A549 (cell line): ENCODE measurements around the gene CLNS1A. TPM values are rescaled to one million over a fixed set of nuclear protein-coding genes. Genes with fewer than 3 reads are reported as not detected.
A peak's percentile ranks its signal among the peaks of the same experiment; 100 is the strongest.
"Not testable (repeated sequence)": the region's sequence is repeated elsewhere in the genome, so short reads cannot be mapped to it uniquely, and the experiment has no call there.

Experiments used
- ATAC-seq, 2 experiments: fragments of 200-7000 bp in 1 of 2; fragments of >200 bp in 1 of 2; cut with Nextera tagmentation in 1 of 2; cut with Tn5 transposase in 1 of 2; 3 replicates each; pipeline versions ENCODE4 v1.8.0 to v1.9.1; 2018 to 2020; ENCODE audit warnings: mild to moderate bottlenecking in 1 of 2, moderate library complexity in 1 of 2
- CTCF ChIA-PET: fragments of 300-600 bp; sonication (Branson Sonifier 250); formaldehyde crosslinking; extraction: SDS; loops from one replicate; lab custom pipeline; 2021; ENCODE audit warnings: antibody characterized with exemption, inconsistent platforms; lab: Yijun Ruan, JAX
- POLR2A ChIA-PET: fragments of 350-600 bp; formaldehyde crosslinking; extraction: SDS; loops from one replicate; lab custom pipeline; 2021; ENCODE audit warnings: antibody characterized with exemption, inconsistent platforms; lab: Yijun Ruan, JAX
- DNase-seq, 2 experiments: peaks; one replicate each; pipeline versions ENCODE4 v3.0.0 to v3.0.0-alpha.2; 2011 to 2016; ENCODE audit warnings: low read depth in 1 of 2, low spot score in 1 of 2
- FAIRE-seq: peaks from 2 replicates; lab custom pipeline; 2011; peaks lifted over from hg19 to GRCh38; lab: Jason Lieb, UNC
- H3K27ac ChIP-seq, 2 experiments: fragments of >200 bp; sonication (Bioruptor Twin); formaldehyde crosslinking; 3 replicates each; pipeline ENCODE4 v1.5.1; 2016 to 2017
- H3K4me1 ChIP-seq: fragments of >200 bp; sonication (Bioruptor Twin); formaldehyde crosslinking; 3 replicates; pipeline ENCODE4 v1.6.1; 2016
- H3K4me2 ChIP-seq: fragments of >200 bp; sonication (Bioruptor Twin); formaldehyde crosslinking; 3 replicates; pipeline ENCODE4 v1.6.1; 2016
- H3K4me3 ChIP-seq: fragments of >200 bp; sonication (Bioruptor Twin); formaldehyde crosslinking; 3 replicates; pipeline ENCODE4 v1.5.1; 2016
- H3K9me3 ChIP-seq: fragments of >200 bp; sonication (Bioruptor Twin); formaldehyde crosslinking; 3 replicates; pipeline ENCODE4 v1.6.1; 2016
- ATOH8 ChIP-seq: fragments of 250-450 bp; sonication (Bioruptor Pico); IDR thresholded peaks from 2 replicates; pipeline ENCODE4 v1.5.0; 2020; ENCODE audit warnings: low read depth, mild to moderate bottlenecking, moderate library complexity
- CHD2 ChIP-seq: fragments of 150-350 bp; IDR thresholded peaks from 2 replicates; pipeline ENCODE4 v1.6.1; 2014; ENCODE audit warnings: low read length; ENCODE audit not compliant: partially characterized antibody
- CHD4 ChIP-seq: fragments of 200-600 bp; sonication (generic); IDR thresholded peaks from 2 replicates; pipeline ENCODE4 v1.6.1; 2016; ENCODE audit warnings: antibody characterized with exemption, mild to moderate bottlenecking, borderline replicate concordance
- EHF ChIP-seq: fragments of 250-450 bp; sonication (Bioruptor Pico); IDR thresholded peaks from 2 replicates; pipeline ENCODE4 v1.5.0; 2020; ENCODE audit warnings: mild to moderate bottlenecking
- EHMT2 ChIP-seq: fragments of 200-600 bp; sonication (generic); IDR thresholded peaks from 2 replicates; pipeline ENCODE4 v1.6.1; 2016; ENCODE audit warnings: antibody characterized with exemption, low read depth, mild to moderate bottlenecking, moderate library complexity
- ELK1 ChIP-seq: fragments of 150-350 bp; IDR thresholded peaks from 2 replicates; pipeline ENCODE4 v1.6.1; 2014; ENCODE audit warnings: low read depth, mild to moderate bottlenecking, low read length
- FOXS1 ChIP-seq: fragments of 250-450 bp; sonication (Bioruptor Pico); IDR thresholded peaks from 2 replicates; pipeline ENCODE4 v1.5.0; 2020; ENCODE audit warnings: mild to moderate bottlenecking, moderate library complexity
- GATA3 ChIP-seq: IDR thresholded peaks from 2 replicates; pipeline ENCODE4 v1.6.1; 2012; ENCODE audit warnings: borderline replicate concordance
- HOXA7 ChIP-seq: fragments of 250-450 bp; sonication (Bioruptor Pico); IDR thresholded peaks from 2 replicates; pipeline ENCODE4 v1.5.0; 2020; ENCODE audit warnings: mild to moderate bottlenecking, moderate library complexity
- JUN ChIP-seq, 2 experiments: fragments of >200 bp; sonication (Bioruptor Twin); formaldehyde crosslinking; IDR thresholded peaks; 2 replicates in 1 of 2; 3 replicates in 1 of 2; pipeline ENCODE4 v1.6.1; 2016 to 2017
- KDM1A ChIP-seq: fragments of 200-600 bp; sonication (generic); IDR thresholded peaks from 2 replicates; pipeline ENCODE4 v1.6.1; 2016; ENCODE audit warnings: low read depth, mild to moderate bottlenecking
- MAFK ChIP-seq: fragments of 450-650 bp; IDR thresholded peaks from 2 replicates; pipeline ENCODE4 v1.6.1; 2014; ENCODE audit not compliant: partially characterized antibody
- MAX ChIP-seq: IDR thresholded peaks from 2 replicates; pipeline ENCODE4 v1.6.1; 2012
- PBX3 ChIP-seq: IDR thresholded peaks from 2 replicates; pipeline ENCODE4 v1.6.1; 2012
- POLR2A ChIP-seq: IDR thresholded peaks from 2 replicates; pipeline ENCODE4 v1.6.1; 2012; ENCODE audit warnings: mild to moderate bottlenecking, low read length
- RAD21 ChIP-seq, 2 experiments: fragments of >200 bp in 1 of 2; sonication (Bioruptor Twin) in 1 of 2; formaldehyde crosslinking in 1 of 2; IDR thresholded peaks in 1 of 2; conservative IDR thresholded peaks in 1 of 2; 2 replicates in 1 of 2; 3 replicates in 1 of 2; pipeline ENCODE4 v1.6.1; 2012 to 2018; ENCODE audit warnings: inconsistent platforms in 1 of 2
- RARB ChIP-seq: fragments of 250-450 bp; sonication (Bioruptor Pico); IDR thresholded peaks from 2 replicates; pipeline ENCODE4 v1.8.0; 2021; ENCODE audit warnings: mild to moderate bottlenecking, moderate library complexity
- RNF2 ChIP-seq: fragments of 200-600 bp; sonication (generic); IDR thresholded peaks from 2 replicates; pipeline ENCODE4 v1.6.1; 2016; ENCODE audit warnings: low read depth, mild to moderate bottlenecking, antibody characterized with exemption, moderate library complexity, borderline replicate concordance
- TP53 ChIP-seq: fragments of 250-450 bp; sonication (Bioruptor Pico); IDR thresholded peaks from 2 replicates; pipeline ENCODE4 v1.5.0; 2021; ENCODE audit warnings: mild to moderate bottlenecking, moderate library complexity
- ZC3H11A ChIP-seq: fragments of 450-650 bp; IDR thresholded peaks from 2 replicates; pipeline ENCODE4 v1.6.1; 2014; ENCODE audit warnings: antibody characterized with exemption, mild to moderate bottlenecking
- ZFP36 ChIP-seq: fragments of 450-650 bp; IDR thresholded peaks from 2 replicates; pipeline ENCODE4 v1.6.1; 2014; ENCODE audit warnings: borderline replicate concordance; ENCODE audit not compliant: partially characterized antibody
- WGBS: methylation state at CpG from one replicate; pipeline ENCODE4 v1.1.6; 2017; ENCODE audit errors: missing lambda C conversion rate; 5-methylcytosine and 5-hydroxymethylcytosine counted together
- polyA plus RNA-seq, 4 experiments: library from polyadenylated mRNA; depleted of rRNA in 3 of 4; stranded (reverse); fragments of >200 nt; fragmentation: RNase III in 1 of 4; extraction: RNeasy Plus Mini Kit Qiagen cat#74134 plus additional on column Dnase treatment in 1 of 4; gene quantifications; 2 replicates in 3 of 4; 3 replicates in 1 of 4; pipeline ENCODE4 v1.2.3, GENCODE V29; 2011 to 2017

Gene CLNS1A
- polyA plus RNA-seq, 2 of the 4 experiments (the other 2 are of a cell fraction): 173 to 210 TPM

- 0 out of 2 replicates have a peak, but pooled peaks have one; percentile 30 for TF ChIP-seq PBX3
- 0 out of 2 replicates have a peak, but pooled peaks have one; percentile 70 for TF ChIP-seq TP53 (CRISPR knock-in tag)
- no peak for TF ChIP-seq KDM1A
- TF ChIP-seq EHMT2: no peak
- TF ChIP-seq HOXA7 (CRISPR knock-in tag): no peak
- TF ChIP-seq EHF (CRISPR knock-in tag): no peak
- TF ChIP-seq RNF2: no peak
- peak; percentile 80 for TF ChIP-seq MAX
- TF ChIP-seq ZC3H11A: 0 out of 2 replicates have a peak, but pooled peaks have one; percentile 4
- no peak for TF ChIP-seq MAFK
- TF ChIP-seq JUN (IDR thresholded peaks at IDR 0.05): no peak
- TF ChIP-seq GATA3: no peak
- TF ChIP-seq CHD2: no peak
- no peak for TF ChIP-seq ELK1
- TF ChIP-seq RARB: no peak
- no peak for TF ChIP-seq POLR2A
- TF ChIP-seq FOXS1: no peak
- TF ChIP-seq RAD21 (conservative IDR thresholded peaks at IDR 0.05 in 1 of 2, IDR thresholded peaks at IDR 0.05 in 1 of 2): no peak
- no peak for TF ChIP-seq ATOH8 (CRISPR knock-in tag)
- no peak for TF ChIP-seq CHD4
- TF ChIP-seq, all 56 proteins: peak for 4
These were observed 48.4 kb downstream of the CLNS1A start (continued) for GRCh38 chr11:77589181-77589520.

GRCh38 chr11:77580712-77581337 lies 56.8 kb downstream of the CLNS1A start:
- H3K4me1 ChIP-seq: no peaks in the 10 kb centered on the region
- ChIA-PET CTCF (interaction anchor here (2.0 kb wide), 1 partner anchor 38 kb away, joined by 4 read pairs; no protein-coding TSS in a partner anchor), POLR2A (no interaction called here)
- 34% methylated on average over 5 of the region's 5 CpGs for WGBS
- no peak overlapping the region for H3K4me2 ChIP-seq
- H3K9me3 ChIP-seq: peaks cover 22% of the 10 kb centered on the region
- DNase-seq (peak in 1 of 2 experiments; percentile 61), FAIRE-seq (no peak)
- H3K27ac ChIP-seq: no peak overlapping the region
- H3K4me3 ChIP-seq: no peak overlapping the region
- TF ChIP-seq ZFP36 (peak; percentile 95), CHD2 (no peak)
- TF ChIP-seq, all 56 proteins: peak for 1
- no peak for ATAC-seq

GRCh38 chr11:77575428-77575827 lies 62.2 kb downstream of the CLNS1A start:
- WGBS: 8% methylated on average over 1 of the region's 1 CpG

GRCh38 chr11:77570896-77571295 lies 66.7 kb downstream of the CLNS1A start:
- WGBS: 16% methylated on average over 1 of the region's 1 CpG
- H3K4me3 ChIP-seq, H3K4me1 ChIP-seq, H3K9me3 ChIP-seq, ATAC-seq, FAIRE-seq, H3K27ac ChIP-seq, POLR2A ChIA-PET, H3K4me2 ChIP-seq, DNase-seq: not testable (repeated sequence)
- CTCF ChIA-PET: interaction anchor here (1.2 kb wide), 1 partner anchor 13 kb away, joined by 4 read pairs; no protein-coding TSS in a partner anchor

More at GRCh38 chr11:77575428-77575827, 62.2 kb downstream of the CLNS1A start:
- CTCF ChIA-PET: interaction anchor here (0.7 to 1.4 kb wide), 2 partner anchors 9 to 27 kb away, joined by 4 to 7 read pairs; no protein-coding TSS in a partner anchor
- POLR2A ChIA-PET, H3K4me3 ChIP-seq, FAIRE-seq, DNase-seq, H3K4me1 ChIP-seq, H3K9me3 ChIP-seq, H3K4me2 ChIP-seq, H3K27ac ChIP-seq, ATAC-seq: not testable (repeated sequence)
